Vagina (tissue), 2 donors: Measurements from ENCODE around the gene NKAIN2.

Experiments
- CTCF ChIP-seq, 3 experiments: fragments of 450-650 bp in 2 of 3; fragments of 200-600 bp in 1 of 3; sonication (generic) in 1 of 3; IDR thresholded peaks; one replicate each; pipeline ENCODE4 v1.5.1; 2017 to 2019; ENCODE audit warnings: antibody characterized with exemption in 3 of 3, mild to moderate bottlenecking in 2 of 3, moderate library complexity in 2 of 3
- POLR2AphosphoS5 ChIP-seq, 2 donors: sonication (generic); formaldehyde crosslinking; IDR thresholded peaks; one replicate each; pipeline ENCODE4 v1.9.0; 2017; ENCODE audit warnings: antibody characterized with exemption in 2 of 2, mild to moderate bottlenecking in 2 of 2, low read depth in 1 of 2; ENCODE audit not compliant: insufficient read depth in 1 of 2

GRCh38 chr6:123763904-123764303 lies 39.8 kb upstream of the NKAIN2 start:
- TF ChIP-seq CTCF (IDR thresholded peaks at IDR 0.05): no peak
- no peak for TF ChIP-seq POLR2AphosphoS5 (IDR thresholded peaks at IDR 0.05; ENCODE audit: insufficient read depth in 1 of 2, low read depth in 1 of 2)
